ELR (cell line): Measurements from ENCODE around the gene ZSCAN18.
"Not testable (repeated sequence)": the region's sequence is repeated elsewhere in the genome, so short reads cannot be mapped to it uniquely, and the experiment has no call there.

Source experiments
- DNase-seq: peaks from one replicate; pipeline ENCODE4 v3.0.0-alpha.2; 2015; ENCODE audit warnings: low read depth

The ZSCAN18 gene

DNA sequence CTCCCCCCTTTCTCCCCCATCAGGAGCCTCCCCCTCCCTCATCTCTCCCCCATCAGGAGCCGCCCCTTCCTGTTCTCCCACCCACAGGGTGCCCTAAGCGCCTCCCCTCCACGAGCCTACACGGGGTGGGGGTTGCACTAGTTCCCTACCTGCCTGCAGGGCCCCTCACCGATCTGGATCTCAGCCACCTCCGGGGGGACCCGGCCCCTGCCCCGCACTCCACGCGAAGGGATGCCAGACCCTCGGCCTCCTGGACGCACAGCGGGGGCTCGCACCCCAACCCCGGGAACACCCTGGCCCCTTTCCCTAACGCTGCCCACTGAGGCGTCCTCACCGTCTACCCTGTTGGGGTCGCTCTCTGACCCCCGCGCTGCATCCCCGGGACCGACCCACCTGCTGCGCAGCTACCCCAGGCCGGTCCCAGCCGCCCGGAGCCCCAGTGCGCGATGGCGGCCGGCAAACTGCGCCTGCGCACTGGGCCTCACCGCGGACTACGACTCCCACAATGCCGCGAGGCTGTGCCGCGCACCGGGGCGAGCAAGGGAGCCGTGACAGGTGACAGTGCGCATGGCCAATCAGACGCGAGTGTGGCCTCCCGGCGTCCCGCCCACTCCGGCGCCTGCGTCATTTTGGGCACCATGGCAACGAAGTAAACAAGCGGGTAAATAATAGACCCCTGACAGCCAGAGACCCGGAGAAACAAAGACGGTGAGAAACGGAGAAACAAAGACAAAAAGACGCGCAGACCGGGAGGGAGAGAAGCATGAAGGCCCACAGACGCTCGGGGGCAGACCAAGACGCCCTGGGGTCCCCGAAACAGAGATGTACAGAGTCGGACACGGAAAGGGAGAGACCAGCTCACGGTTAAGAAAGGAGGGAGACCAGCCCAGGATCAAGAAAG is at the start of gene ZSCAN18:
Gene ZSCAN18 (minus strand): TSS at position 451 of the 901 bp plus-strand sequence. CDS start 7,964 bp downstream, outside the sequence.
- DNase-seq, result peak; percentile 96

DNA sequence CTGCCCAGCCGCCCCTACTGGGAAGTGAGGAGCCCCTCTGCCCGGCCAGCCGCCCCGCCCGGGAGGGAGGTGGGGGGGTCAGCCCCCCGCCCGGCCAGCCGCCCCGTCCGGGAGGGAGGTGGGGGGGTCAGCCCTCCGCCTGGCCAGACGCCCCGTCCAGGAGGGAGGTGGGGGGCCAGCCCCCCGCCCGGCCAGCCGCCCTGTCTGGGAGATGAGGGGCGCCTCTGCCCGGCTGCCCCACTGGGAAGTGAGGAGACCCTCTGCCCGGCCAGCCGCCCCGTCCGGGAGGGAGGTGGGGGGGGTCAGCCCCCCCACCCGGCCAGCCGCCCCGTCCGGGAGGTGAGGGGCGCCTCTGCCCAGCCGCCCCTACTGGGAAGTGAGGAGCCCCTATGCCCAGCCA is 49.4 kb upstream of the ZSCAN18 start:
- DNase-seq, result not testable (repeated sequence)

- no peak for DNase-seq
These were observed 47.8 kb upstream of the ZSCAN18 start for GRCh38 chr19:58145849-58146248.

- no peak for DNase-seq
These were observed 36.2 kb upstream of the ZSCAN18 start for GRCh38 chr19:58134244-58134643.

GRCh38 chr19:58129284-58129683 is 31.3 kb upstream of the ZSCAN18 start:
- no peak for DNase-seq

DNA sequence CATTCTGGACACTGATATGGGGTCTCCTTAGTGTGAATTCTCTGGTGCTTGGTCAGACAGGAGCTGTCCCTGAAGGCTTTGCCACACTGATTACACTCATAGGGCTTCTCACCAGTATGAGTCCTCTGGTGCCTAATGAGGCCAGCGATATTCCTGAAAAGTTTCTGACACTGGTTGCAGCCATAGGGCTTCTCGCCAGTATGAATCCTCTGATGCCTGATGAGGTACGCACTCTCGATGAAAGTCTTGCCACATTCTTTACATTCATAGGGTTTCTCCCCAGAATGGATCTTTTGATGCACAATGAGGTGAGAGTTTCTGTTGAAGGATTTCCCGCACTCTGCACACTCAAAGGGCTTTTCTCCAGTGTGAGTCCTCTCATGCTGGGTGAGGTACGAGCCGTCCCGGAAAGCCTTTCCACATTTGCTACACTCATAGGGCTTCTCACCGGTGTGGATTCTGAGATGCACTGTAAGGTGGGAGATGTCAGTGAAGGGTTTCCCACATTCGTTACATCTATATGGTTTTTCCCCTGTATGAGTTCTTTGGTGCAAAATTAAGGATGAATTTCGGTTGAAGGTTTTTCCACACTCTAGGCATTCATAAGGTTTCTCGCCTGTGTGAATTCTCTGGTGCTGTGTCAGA is 30.1 kb upstream of the ZSCAN18 start:
- peak; percentile 30 for DNase-seq

DNA sequence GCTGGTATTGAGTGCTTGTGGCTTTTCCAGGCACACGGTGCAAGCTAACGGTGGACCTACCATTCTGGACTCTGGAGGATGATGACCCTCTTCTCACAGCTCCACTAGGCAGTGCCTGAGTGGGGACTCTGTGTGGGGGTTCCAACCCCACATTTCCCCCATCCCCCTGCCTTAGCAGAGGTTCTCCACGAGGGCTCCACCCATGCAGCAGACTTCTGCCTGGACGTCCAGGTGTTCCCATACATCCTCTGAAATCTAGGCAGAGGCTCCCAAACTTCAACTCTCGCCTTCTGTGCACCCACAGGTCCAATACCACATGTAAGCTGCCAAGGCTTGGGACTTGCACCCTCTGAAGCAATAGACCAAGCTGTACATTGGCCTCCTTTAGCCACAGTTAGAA is 25.3 kb upstream of the ZSCAN18 start:
- no peak for DNase-seq

- no peak for DNase-seq
These were observed 21.1 kb upstream of the ZSCAN18 start for GRCh38 chr19:58118979-58119733.

DNA sequence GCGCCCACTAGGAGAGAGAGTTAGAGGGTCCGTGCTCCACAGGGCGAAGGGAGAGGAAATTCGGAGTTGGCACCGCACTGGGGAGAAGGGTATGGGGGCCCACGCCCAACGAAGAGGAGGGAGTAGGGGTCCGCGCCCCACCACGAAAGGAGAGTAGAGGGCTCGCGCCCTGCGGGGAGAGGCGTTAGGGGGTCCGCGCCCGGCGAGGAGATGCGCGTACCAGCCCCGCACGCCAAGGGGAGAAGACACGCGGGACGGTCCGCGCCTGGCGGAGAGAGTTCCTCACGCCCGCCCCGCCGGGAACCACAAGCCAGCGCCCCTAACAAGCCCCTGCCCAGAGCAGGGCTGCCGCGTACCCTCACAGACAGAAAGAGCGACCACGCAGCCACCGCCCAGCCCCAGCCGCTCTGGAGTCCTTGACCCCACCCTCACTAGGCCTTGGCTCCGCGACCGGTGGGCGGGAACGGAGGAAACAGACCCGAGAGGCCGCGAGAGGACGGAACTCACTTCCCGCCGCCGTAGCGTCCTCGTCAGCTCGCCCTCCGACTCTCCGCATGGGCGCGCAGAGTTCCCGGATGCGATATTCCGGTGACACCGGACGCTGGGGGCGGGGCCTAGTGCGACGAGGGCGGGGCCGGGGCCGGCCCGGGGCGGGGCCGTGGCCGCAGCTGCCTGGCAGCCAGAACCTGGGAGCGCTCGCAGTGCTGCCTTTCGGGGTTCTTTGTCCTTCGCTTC is 20.0 kb upstream of the ZSCAN18 start:
- no peak for DNase-seq

GRCh38 chr19:58108546-58108817 is 10.5 kb upstream of the ZSCAN18 start:
- DNase-seq, result no peak

GRCh38 chr19:58107778-58108545 is 9.9 kb upstream of the ZSCAN18 start:
- DNase-seq, result no peak

DNA sequence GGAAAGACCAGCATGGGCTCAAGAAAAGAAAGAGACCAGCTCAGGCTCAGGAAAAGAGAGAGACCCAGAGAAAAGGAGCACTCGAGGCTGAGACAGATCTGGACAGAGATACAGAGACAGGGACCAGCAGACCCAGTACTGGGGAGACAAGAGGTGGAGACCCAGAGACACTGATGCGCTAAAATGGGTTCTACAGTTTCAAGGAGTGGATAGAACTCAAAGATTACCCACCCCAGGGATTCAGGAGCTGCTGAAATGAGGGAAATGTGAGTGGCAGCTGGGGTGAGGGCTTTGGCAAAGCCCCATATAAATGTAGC is 609 bp upstream of the ZSCAN18 start:
- DNase-seq, result no peak

- no peak for DNase-seq
These were observed 682 bp downstream of the ZSCAN18 start for GRCh38 chr19:58097349-58097748.

- no peak for DNase-seq
These were observed 1.1 kb downstream of the ZSCAN18 start for GRCh38 chr19:58096884-58097283.

- DNase-seq, result no peak
These were observed 2.7 kb downstream of the ZSCAN18 start for GRCh38 chr19:58095328-58095727.

DNA sequence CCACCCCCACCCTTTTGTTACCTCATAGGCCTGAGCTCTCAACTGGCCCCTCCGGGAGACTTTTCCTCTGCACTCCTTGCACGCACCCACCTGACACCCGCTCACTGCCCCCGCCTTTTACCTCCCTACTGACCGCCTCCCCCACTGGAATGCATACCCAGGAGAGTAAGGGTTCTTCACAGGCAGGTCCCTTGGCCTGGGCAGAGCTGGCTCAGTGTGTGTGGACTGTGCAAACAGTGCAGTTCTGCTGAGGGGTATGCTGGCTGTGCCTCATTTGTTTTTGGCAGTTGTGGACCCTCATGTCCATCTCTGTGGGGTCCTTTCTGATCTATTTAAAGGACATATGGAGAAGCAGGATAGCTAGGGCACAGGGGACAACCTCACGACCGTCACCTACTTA is 5.0 kb downstream of the ZSCAN18 start:
- no peak for DNase-seq

DNA sequence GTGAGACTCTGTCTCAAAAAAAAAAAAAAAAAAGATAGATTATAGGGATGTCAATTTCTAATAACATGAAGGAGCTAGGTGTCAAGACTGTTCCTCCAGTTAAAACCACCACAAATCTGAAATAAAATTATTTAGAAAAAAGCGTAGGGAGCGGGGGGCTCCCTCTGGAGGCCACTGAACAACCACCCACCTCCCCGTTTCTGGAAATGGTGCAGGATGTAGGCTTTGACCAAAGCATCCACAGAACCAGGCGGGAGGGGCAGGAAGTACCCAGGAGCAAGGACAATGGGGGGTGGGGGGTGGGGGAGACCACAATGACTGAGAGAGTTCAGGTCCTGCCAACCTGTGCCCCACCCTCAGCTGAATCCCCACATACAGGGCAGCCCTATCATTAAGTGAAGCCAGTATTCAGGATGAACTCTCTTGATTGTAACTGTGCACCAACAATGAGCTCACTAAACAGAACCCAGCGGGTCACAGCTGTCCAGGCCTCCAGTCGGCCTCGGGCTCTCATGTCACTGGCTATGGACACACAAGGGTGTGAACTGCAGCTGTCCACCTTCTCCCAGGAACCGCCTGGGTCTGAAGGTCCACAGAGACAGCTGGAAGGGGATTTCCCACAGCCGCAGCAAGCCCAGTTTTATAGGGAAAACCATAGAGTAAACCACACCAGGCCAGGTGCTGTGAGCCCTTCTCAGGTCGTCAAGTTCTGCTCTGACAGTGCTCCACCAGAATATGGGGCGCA is 6.6 kb downstream of the ZSCAN18 start:
- DNase-seq, result no peak

- no peak for DNase-seq
These were observed 8.2 kb downstream of the ZSCAN18 start for GRCh38 chr19:58089846-58090245.

GRCh38 chr19:58088521-58089052 is 9.4 kb downstream of the ZSCAN18 start:
- no peak for DNase-seq

DNA sequence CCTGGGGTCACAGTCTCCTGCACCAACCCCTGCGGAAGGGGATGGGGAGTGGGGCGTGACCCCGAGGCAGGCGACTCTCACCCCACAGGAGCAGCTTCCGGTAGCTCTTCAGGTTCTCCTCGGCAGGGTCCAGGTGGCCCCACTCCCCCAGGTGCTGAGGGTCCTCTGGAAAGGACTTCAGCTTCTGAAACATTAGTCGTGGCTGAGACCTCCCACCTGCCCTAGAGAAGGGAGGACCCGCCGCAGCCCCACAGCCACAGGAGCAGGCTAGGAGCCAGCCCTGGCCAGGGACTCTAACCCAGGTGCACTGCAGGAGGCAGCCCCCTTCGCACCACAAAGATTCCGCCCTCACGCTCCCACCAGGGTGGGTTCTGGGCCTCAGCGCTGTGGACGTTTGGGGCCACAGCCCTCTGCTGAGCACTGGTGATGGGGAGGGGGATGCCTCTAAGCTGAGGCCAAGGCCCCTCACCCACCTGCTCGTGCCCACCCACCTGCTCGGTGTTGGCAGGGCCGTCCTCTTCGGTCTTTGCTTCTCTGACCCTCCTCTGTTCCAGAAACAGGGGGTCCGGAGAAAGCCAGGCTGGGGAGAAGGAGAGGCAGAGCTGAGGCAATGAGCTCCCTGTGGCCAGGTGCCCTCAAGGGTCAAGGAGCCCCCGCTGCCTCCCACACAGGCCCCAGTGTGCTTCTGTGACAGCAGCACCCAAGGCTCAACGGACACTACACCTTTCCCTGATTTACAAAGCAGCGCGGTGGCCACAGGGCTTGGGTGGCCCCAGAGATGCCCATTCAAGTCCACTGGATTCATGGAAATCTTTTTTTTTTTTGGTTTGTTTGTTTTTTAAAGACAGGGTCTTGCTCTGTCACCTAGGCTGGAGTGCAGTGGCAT is 11.0 kb downstream of the ZSCAN18 start:
- DNase-seq, result no peak
